Smooth muscle cell (in vitro differentiated cells): ENCODE results near the gene CDK10. TPM values are rescaled to one million over a fixed set of nuclear protein-coding genes. Genes with fewer than 3 reads are reported as not detected.
"Not testable (repeated sequence)": the region's sequence is repeated elsewhere in the genome, so short reads cannot be mapped to it uniquely, and the experiment has no call there.

Source experiments
- DNase-seq: peaks from one replicate; lab custom pipeline; 2025; ENCODE audit not compliant: unreplicated experiment; lab: John Stamatoyannopoulos, UW
- H2AFZ ChIP-seq: fragments of 200-600 bp; sonication (generic); 2 replicates; pipeline ENCODE4 v1.6.0; 2016; ENCODE audit warnings: antibody characterized with exemption, low read depth, mild to moderate bottlenecking
- H3F3A ChIP-seq: fragments of 200-600 bp; sonication (generic); 2 replicates; pipeline ENCODE4 v1.6.0; 2017; ENCODE audit warnings: antibody characterized with exemption, low read depth
- H3K27ac ChIP-seq: fragments of 200-600 bp; sonication (generic); 2 replicates; pipeline ENCODE4 v1.5.1; 2016; ENCODE audit warnings: low read depth, mild to moderate bottlenecking
- H3K27me3 ChIP-seq: fragments of 200-600 bp; sonication (generic); 2 replicates; pipeline ENCODE4 v1.6.1; 2016; ENCODE audit warnings: low read depth, mild to moderate bottlenecking
- H3K36me3 ChIP-seq: fragments of 200-600 bp; sonication (generic); 2 replicates; pipeline ENCODE4 v1.5.1; 2016; ENCODE audit warnings: low read depth
- H3K4me1 ChIP-seq: fragments of 200-600 bp; sonication (generic); 2 replicates; pipeline ENCODE4 v1.5.1; 2016; ENCODE audit warnings: low read depth
- H3K4me2 ChIP-seq: fragments of 200-600 bp; sonication (generic); 2 replicates; pipeline ENCODE4 v1.6.0; 2016; ENCODE audit warnings: mild to moderate bottlenecking
- H3K4me3 ChIP-seq: fragments of 200-600 bp; sonication (generic); 2 replicates; pipeline ENCODE4 v1.5.1; 2016; ENCODE audit warnings: mild to moderate bottlenecking
- H3K79me2 ChIP-seq: fragments of 200-600 bp; sonication (generic); 2 replicates; pipeline ENCODE4 v1.6.0; 2016; ENCODE audit warnings: low read depth, mild to moderate bottlenecking
- H3K9ac ChIP-seq: fragments of 200-600 bp; sonication (generic); 2 replicates; pipeline ENCODE4 v1.6.0; 2016; ENCODE audit warnings: low read depth
- H3K9me3 ChIP-seq: fragments of 200-600 bp; sonication (generic); replicated peaks from 2 replicates; pipeline ENCODE4 v1.5.1; 2016; ENCODE audit warnings: low read depth
- H4K20me1 ChIP-seq: fragments of 200-600 bp; sonication (generic); 2 replicates; pipeline ENCODE4 v1.6.0; 2016; ENCODE audit warnings: low read depth
- WGBS: methylation state at CpG from one replicate; pipeline ENCODE4 v1.1.7; 2016; ENCODE audit warnings: low lambda C conversion rate; 5-methylcytosine and 5-hydroxymethylcytosine counted together
- polyA plus RNA-seq: library from polyadenylated mRNA; unstranded; fragments of >200 nt; fragmentation: Nextera tagmentation; extraction: Ambion mirVana; gene quantifications from 2 replicates; pipeline ENCODE4 v1.2.1, GENCODE V29; 2016
- total RNA-seq: library from RNA; depleted of rRNA; stranded (reverse); fragments of >200 nt; gene quantifications from 2 replicates; pipeline ENCODE4 v1.2.3, GENCODE V29; 2014
- TF ChIP-seq, protein P1 (sequence below): fragments of 200-600 bp; sonication (generic); IDR thresholded peaks from 2 replicates; pipeline ENCODE4 v1.5.1; 2017; ENCODE audit warnings: borderline replicate concordance, mild to moderate bottlenecking, antibody characterized with exemption; ENCODE audit not compliant: insufficient read depth, poor library complexity, severe bottlenecking

CDK10 gene
- total and polyA plus RNA-seq, 2 experiments from 2014 or later: 24.4 to 77.0 TPM

DNA sequence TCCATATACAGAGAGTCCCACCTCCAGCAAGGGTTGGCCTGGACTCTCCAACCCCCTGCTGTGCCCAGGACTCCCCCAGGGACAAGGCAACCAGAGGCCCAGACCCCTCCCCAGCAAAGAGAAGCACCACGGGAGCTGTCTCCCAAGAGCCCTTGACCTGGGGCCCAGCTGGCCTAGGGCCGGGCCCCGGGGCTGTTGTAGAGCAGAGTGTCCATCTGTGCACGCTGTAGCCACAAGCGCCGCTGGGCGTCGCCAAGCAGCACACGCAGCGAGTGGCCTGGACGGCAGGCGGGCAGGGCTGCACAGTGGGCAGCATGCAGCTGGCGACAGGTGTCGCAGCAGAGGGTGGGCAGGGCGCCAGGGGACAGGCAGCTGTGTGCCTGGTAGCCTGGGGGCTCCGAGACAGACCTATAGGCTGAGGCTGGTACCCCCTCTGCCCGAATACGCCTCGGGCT lies 10.7 kb downstream of the CDK10 start:
- H3K36me3 ChIP-seq: no peaks in the 10 kb centered on the region
- H3K4me2 ChIP-seq: no peak overlapping the region
- 99% methylated on average over 14 of the region's 19 CpGs for WGBS

DNA sequence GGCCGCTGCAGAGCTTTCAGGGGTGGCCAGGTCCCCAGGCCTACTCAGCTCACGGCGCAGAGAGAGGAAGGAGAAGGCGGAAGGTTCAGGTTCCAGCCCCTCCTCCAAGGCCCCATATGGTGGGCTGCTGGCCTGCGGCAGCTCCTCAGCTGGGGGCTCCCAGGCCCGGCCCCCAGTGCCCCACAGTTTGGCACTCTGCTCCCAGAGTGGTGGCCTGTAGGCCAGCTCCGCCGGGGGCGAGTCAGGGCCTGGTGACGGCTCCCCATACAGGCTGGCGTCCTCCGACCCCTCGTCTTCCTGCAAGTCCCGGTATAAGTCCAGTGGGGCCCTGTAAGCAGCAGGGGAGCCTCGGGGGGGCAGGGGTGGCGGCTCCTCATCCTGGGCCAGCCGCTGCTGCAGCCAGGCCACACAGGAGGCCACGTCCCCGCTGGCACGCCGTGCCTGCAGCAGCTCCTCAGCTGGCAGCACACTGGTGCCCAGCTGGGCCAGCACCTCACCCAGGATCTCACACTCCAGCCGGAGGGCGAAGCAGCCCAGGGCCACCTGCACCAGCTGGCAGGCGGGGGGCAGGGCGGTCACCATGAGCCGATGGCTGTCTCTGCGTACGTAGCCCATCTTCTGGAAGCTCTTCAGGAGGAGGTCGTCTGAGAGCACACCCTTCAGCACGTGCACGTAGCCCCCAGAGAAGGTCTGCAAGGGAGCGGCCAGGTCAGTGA lies 11.3 kb downstream of the CDK10 start:
- Histone ChIP-seq H3K27ac (no peak overlapping the region), H3F3A (no peaks in the 10 kb centered on the region), H3K27me3 (no peaks in the 10 kb centered on the region), H2AFZ (no peak overlapping the region), H3K4me3 (no peak overlapping the region), H4K20me1 (peaks cover 21% of the 10 kb centered on the region), H3K9ac (no peak overlapping the region), H3K4me2 (no peak overlapping the region), H3K36me3 (no peaks in the 10 kb centered on the region), H3K9me3 (no peaks in the 10 kb centered on the region), H3K79me2 (peaks cover 3% of the 10 kb centered on the region), H3K4me1 (peaks cover 12% of the 10 kb centered on the region)
- no peak for DNase-seq
- TF ChIP-seq, protein P1, sequence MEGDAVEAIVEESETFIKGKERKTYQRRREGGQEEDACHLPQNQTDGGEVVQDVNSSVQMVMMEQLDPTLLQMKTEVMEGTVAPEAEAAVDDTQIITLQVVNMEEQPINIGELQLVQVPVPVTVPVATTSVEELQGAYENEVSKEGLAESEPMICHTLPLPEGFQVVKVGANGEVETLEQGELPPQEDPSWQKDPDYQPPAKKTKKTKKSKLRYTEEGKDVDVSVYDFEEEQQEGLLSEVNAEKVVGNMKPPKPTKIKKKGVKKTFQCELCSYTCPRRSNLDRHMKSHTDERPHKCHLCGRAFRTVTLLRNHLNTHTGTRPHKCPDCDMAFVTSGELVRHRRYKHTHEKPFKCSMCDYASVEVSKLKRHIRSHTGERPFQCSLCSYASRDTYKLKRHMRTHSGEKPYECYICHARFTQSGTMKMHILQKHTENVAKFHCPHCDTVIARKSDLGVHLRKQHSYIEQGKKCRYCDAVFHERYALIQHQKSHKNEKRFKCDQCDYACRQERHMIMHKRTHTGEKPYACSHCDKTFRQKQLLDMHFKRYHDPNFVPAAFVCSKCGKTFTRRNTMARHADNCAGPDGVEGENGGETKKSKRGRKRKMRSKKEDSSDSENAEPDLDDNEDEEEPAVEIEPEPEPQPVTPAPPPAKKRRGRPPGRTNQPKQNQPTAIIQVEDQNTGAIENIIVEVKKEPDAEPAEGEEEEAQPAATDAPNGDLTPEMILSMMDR: no peak
- WGBS: 97% methylated on average over 29 of the region's 32 CpGs

More for the DNA sequence above, 10.7 kb downstream of the CDK10 start:
- Histone ChIP-seq H4K20me1 (peaks cover 21% of the 10 kb centered on the region), H3K4me3 (no peak overlapping the region), H3K4me1 (peaks cover 12% of the 10 kb centered on the region), H3K9me3 (no peaks in the 10 kb centered on the region), H3K27me3 (no peaks in the 10 kb centered on the region), H3K27ac (no peak overlapping the region), H2AFZ (no peak overlapping the region), H3K79me2 (peaks cover 3% of the 10 kb centered on the region), H3F3A (no peaks in the 10 kb centered on the region), H3K9ac (no peak overlapping the region)
- DNase-seq: no peak
- TF ChIP-seq, protein P1: no peak

DNA sequence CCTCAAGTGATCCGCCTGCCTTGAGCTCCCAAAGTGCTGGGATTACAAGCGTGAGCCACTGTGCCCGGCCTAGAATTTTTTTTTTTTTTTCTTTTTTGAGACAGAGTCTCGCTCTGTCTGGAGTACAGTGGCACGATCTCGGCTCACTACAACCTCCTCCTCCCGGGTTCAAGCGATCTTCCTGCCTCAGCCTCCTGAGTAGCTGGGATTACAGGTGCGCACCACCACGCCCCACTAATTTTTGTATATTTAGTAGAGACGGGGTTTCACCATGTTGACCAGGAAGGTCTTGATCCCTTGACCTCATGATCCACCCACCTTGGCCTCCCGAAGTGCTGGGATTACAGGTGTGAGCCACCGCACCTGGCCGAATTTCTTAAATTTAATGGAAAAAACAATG lies 12.2 kb downstream of the CDK10 start:
- not testable (repeated sequence) for H3K36me3 ChIP-seq, DNase-seq, H3K4me2 ChIP-seq, H3K27me3 ChIP-seq, H3K27ac ChIP-seq, H2AFZ ChIP-seq, H3K9me3 ChIP-seq, H3F3A ChIP-seq, H3K4me3 ChIP-seq, H3K9ac ChIP-seq, H3K79me2 ChIP-seq
- WGBS: 98% methylated on average over 14 of the region's 14 CpGs
- H3K4me1 ChIP-seq: peaks cover 12% of the 10 kb centered on the region
- H4K20me1 ChIP-seq: peaks cover 21% of the 10 kb centered on the region

DNA sequence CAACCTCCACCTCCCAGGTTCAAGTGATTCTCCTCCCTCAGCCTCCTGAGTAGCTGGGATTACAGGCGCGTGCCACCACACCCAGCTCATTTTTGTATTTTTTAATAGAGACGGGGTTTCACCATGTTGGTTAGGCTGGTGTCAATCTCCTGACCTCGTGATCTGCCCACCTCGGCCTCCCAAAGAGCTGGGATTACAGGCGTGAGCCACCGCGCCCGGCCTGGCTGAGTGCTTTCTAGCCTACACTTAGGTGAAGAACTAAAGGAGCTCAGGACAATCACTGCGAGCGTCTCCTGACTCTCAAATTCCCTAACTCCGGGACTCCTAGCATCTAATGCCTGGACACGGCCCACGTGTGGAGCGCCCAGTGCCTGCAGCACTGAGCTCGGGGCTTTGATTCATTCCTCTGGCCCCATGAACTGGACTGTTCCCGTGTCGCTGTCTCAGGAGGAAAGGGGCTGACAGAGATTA lies 13.2 kb downstream of the CDK10 start:
- H3K4me1 ChIP-seq: peaks cover 12% of the 10 kb centered on the region
- H3K4me3 ChIP-seq: peak overlapping the region; percentile 35
- H3F3A ChIP-seq, H3K27me3 ChIP-seq, DNase-seq, H3K9me3 ChIP-seq, H3K36me3 ChIP-seq, H3K79me2 ChIP-seq, H2AFZ ChIP-seq, H3K9ac ChIP-seq: not testable (repeated sequence)
- WGBS: 75% methylated on average over 18 of the region's 18 CpGs
- peak overlapping the region; percentile 23 for H3K27ac ChIP-seq
- H3K4me2 ChIP-seq: peak overlapping the region; percentile 92
- H4K20me1 ChIP-seq: peaks cover 21% of the 10 kb centered on the region
